ENCODE data around the gene EPHB6.

EPHB6 gene

GRCh38 chr7:142833174-142834048 lies 21.5 kb upstream of the EPHB6 start:
- DNase-seq, result no peak

- DNase-seq, result no peak
Measured at GRCh38 chr7:142835487-142835886, 19.4 kb upstream of the EPHB6 start.

GRCh38 chr7:142836426-142836825 lies 18.4 kb upstream of the EPHB6 start:
- no peak for DNase-seq

- no peak for DNase-seq
Measured at GRCh38 chr7:142838461-142839213, 16.2 kb upstream of the EPHB6 start.

GRCh38 chr7:142842251-142842766 lies 12.6 kb upstream of the EPHB6 start:
- no peak for DNase-seq

GRCh38 chr7:142847353-142847752 lies 7.5 kb upstream of the EPHB6 start:
- no peak for DNase-seq

DNA sequence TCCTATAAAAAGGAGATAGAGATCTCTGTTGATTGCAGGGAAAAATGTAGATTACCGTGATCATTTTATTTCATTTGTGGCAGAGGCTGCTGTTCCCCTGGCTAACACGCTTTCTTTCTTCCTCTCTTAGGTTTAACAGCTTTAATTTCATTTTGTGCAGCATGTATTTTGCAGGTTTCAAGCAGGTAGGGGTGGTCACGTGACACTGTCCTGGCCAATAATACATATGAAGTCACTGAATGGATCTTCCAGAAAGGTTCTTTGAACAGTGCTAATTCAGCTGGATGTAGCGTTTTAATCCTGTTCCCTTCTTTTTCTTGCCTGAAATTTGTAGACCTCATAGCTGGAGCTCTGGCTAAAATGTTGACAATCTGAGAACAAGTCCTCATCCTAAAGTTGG lies 3.6 kb upstream of the EPHB6 start:
- DNase-seq, result no peak

DNA sequence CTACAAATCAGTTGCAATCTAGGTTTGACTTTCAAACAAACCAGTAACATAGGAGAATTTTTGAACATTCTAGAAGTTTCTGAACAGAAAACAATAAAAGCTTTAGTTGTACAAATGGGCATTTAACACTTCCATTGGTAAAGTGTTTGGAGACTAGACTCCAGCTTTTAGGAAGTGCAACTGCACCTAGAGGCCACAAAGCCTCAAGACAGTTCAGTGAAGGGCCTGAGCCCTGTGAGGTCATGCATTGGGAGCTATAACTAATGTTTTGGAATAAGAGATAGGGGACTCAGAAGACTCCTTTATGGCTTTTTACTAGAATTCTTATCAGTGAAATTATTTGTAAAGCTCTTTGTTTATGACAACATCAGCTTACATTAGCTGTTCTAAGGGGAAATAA lies 3.0 kb upstream of the EPHB6 start:
- DNase-seq, result no peak

DNA sequence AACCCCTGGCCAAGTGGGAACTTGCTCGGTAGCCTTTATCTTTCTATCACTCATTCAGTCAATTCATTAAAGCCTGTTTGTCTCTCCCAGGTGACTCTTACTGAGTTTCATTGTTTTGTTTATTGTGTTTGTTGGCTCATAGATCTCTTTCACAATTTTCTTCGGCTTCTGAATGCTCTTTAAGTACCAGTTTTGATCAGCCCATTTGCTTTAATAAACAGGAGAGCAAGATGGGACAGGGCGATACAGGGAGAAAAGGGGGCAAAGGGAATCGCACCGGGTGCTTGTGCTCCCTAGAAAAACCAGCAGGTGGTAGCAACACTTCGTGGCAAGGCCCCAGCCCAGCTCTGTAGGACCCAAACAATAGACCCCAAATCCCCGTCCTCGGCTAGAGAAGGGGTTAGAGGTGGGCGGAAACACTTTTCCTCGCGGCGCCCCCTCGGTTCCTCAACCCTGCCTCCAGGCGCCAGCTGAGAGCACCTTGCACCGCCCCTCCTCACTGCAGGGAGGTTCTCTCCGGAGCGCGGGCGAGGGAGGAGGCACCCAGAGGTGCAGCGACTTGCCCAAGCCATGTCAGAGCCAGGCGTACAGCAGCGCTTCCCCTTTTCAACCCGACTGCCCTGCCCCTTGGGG lies 1.0 kb upstream of the EPHB6 start:
- DNase-seq, result peak; percentile 54 to 61

DNA sequence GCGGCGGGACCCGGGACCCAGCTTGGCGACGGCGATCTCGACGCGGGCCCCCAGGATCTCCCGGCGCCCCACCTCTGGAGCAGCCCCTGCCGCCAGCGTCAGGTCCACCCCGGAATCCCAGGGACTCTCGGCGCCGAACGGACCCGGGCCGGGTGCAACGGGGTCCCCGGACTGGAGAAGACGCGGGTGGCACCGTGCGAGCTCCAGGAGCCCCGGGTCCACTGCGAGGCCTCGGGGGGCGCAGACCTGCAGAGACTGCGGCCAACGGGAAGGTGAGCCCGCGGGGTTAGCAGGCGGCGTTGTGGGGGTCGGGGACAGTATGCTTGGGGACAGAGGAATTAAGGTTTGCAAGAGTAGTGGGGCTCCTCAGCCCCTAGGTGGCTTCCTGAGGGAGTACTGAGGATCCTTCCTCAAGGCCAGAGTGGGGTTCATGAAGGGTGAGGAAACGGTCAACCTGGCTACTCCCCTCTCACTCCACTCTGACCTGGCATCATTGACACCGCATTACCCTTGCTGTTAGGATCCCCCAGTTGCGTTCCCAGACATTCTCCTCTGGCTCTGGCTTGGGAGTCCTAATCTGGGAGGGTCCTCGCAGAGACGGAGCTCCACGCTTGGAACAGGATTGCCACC lies 353 bp downstream of the EPHB6 start:
- no peak for DNase-seq

DNA sequence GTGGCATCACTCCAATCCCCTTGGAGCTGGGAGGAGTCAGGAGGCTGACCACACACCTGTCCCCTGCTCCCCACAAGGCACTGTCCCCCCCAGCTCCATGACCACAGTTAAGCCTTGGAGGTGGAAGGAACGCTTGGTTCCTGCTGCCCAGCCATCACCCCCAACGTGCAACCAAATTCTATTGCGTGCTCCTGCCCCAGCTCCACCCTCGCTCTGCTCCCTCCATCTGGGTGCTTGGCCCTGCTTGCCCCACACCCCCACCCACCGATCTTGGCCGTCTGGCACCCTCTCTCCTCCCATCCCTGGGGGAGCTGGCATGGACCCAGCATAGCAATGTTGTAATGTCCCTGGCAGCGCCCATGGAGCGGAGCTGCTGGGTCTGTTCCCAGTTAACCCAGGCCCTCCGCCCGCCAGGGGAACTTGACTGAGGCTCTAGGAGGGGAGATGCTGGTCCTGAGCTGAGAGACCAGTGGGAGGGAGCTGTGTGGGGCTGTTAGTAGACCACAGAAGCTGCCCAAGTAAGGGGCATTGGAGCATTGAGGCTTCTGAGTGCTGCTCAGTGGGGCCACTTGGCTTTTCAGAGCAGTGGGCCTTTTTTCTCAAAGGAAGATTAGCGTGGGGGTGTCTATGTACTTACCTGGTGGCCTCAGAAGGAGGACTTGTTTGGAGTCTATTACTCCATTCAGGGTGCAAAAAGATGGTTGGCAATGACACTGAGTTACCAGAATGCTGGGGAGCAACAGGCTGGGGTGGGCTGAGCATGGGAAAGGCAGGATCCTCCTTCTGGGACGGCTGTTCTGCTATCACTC lies 1.1 kb downstream of the EPHB6 start:
- no peak for DNase-seq

DNA sequence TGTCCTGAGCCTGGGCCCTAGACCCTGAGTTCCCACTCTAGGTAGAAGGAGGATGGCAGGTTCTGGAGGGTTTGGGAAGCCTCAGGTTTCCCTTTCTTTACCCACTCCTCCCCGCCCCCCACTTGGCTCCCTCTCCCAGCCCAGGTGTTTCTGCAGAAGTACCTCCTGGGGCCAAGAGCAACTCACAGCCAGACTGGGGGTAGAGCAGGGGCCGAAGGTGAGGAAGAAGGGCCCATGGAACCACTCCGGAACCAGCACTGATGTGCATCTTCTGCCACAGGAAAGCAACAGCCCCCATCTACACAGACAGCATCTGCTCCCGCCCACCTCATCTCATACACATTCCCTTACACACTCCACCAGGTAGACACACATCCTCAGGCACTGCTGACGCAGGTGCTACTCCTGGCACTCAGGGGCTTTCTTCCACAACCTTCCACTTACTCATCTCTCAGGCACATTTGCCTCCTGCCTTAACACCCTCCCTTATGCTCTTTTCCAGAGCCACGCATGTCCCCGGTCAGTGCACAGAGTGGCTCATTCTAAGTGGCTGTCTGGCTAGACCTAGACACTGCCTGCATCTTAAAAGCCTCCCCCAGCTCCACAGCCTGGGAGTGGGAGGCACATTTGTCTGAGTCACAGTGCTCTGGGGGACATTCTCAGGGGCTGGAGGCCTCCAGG lies 1.8 kb downstream of the EPHB6 start:
- peak in 1 of 2 experiments; percentile 18 for DNase-seq

- DNase-seq, result no peak
Measured at GRCh38 chr7:142857625-142858024, 2.7 kb downstream of the EPHB6 start.

- DNase-seq, result no peak
Measured at GRCh38 chr7:142859411-142859810, 4.5 kb downstream of the EPHB6 start.

- DNase-seq, result no peak
Measured at GRCh38 chr7:142859829-142860228, 5.0 kb downstream of the EPHB6 start.

GRCh38 chr7:142860968-142861367 lies 6.1 kb downstream of the EPHB6 start:
- DNase-seq, result no peak

GRCh38 chr7:142862351-142862750 lies 7.5 kb downstream of the EPHB6 start:
- no peak for DNase-seq

- DNase-seq, result no peak
Measured at GRCh38 chr7:142862786-142863400, 8.0 kb downstream of the EPHB6 start.

DNA sequence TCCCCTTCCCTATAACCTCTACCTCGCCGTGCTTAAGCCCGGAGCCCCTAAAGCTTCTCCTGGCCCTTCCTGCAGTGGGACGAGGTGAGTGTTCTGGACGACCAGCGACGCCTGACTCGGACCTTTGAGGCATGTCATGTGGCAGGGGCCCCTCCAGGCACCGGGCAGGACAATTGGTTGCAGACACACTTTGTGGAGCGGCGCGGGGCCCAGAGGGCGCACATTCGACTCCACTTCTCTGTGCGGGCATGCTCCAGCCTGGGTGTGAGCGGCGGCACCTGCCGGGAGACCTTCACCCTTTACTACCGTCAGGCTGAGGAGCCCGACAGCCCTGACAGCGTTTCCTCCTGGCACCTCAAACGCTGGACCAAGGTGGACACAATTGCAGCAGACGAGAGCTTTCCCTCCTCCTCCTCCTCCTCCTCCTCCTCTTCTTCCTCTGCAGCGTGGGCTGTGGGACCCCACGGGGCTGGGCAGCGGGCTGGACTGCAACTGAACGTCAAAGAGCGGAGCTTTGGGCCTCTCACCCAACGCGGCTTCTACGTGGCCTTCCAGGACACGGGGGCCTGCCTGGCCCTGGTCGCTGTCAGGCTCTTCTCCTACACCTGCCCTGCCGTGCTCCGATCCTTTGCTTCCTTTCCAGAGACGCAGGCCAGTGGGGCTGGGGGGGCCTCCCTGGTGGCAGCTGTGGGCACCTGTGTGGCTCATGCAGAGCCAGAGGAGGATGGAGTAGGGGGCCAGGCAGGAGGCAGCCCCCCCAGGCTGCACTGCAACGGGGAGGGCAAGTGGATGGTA lies 9.2 kb downstream of the EPHB6 start:
- DNase-seq, result no peak

Measured in stimulated activated CD4-positive, alpha-beta T cell treated with anti-CD3 and anti-CD28 coated beads, Interleukin-4, amount 100 ng/mL, for 4 hours (primary cell).